ENCODE measurements around the gene RYR2. TPM values are rescaled to one million over a fixed set of nuclear protein-coding genes. Genes with fewer than 3 reads are reported as not detected.

RYR2 gene
- total and polyA plus RNA-seq, 4 donors = 0.43 to 11.6 (median 2.0) TPM

- Histone ChIP-seq H3K4me3 (no peak overlapping the region), H3K4me1 (ENCODE audit: control insufficient read depth in 5 of 5, insufficient read depth in 5 of 5, low read length in 5 of 5) (no peaks in the 10 kb centered on the region), H3K9ac (ENCODE audit: insufficient read depth in 1 of 2, low read length in 2 of 2) (no peak overlapping the region), H3K9me3 (ENCODE audit: control insufficient read depth in 4 of 4, insufficient read depth in 3 of 4, low read length in 3 of 4) (no peaks in the 10 kb centered on the region), H3K27ac (ENCODE audit: low read depth in 1 of 2, low read length in 1 of 2) (peak overlapping the region in 1 of 2 donors; percentile 59), H3K36me3 (ENCODE audit: control insufficient read depth in 4 of 4, insufficient read depth in 4 of 4, low read length in 4 of 4) (no peaks in the 10 kb centered on the region), H3K27me3 (ENCODE audit: control insufficient read depth in 3 of 3, insufficient read depth in 3 of 3, low read length in 2 of 3) (no peaks in the 10 kb centered on the region)
- 21 to 32% methylated on average over 2 of the region's 2 CpGs for WGBS, 2 donors
- no peak for TF ChIP-seq CTCF (IDR thresholded peaks at IDR 0.05; ENCODE audit: control extremely low read depth, extremely low read depth)
- no peak for ATAC-seq (ENCODE audit: insufficient read depth, low FRiP score)
- DNase-seq = no peak
These were observed 169.6 kb downstream of the RYR2 start for GRCh38 chr1:237211540-237211939.

DNA sequence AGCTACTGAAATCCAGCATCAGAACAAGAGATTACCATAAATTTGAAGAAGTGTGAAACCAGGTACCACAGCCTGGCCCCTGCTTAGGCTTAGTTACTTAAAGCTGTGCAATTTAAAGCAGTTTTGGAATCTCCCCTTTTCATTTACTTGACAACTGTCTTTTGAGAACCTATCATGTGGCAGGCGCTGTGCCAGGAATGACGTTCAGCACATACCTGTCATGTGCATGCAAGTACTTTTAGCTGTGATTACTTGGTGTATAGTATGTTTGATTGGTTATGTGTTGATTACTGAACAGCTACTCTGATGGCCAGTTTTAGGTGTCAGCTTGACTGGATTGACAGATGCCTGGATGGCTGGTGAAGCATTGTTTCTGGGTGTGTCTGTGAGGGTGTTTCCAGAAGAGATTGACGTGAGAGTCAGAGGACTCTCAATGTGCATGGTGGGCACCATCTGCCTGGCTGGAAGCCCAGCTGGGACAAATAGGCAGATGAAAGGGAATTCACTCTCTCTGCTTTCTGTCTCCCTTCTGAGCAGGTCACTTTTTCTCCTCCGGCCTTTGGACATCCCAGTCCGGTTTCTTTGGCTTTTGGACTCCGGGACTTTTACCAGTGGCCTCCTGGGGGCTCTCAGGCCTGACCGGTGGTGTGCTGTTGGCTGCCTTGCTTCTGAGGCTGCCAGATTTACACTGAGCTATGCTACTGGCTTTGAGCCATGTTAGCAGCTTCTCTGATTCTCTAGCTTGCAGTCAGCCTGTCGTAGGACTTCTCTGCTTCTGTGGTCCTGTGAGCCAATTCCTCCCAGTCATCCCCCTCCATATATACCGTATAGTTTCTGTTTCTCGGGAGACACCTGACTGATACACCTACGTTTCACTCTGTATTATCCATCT is 178.0 kb downstream of the RYR2 start:
- ATAC-seq (ENCODE audit: insufficient read depth, low FRiP score) = no peak
- Histone ChIP-seq H3K9me3 (ENCODE audit: control insufficient read depth in 4 of 4, insufficient read depth in 3 of 4, low read length in 3 of 4) (peaks cover 0 to 2% (median 0%) of the 10 kb centered on the region in 4 donors), H3K27ac (ENCODE audit: low read depth in 1 of 2, low read length in 1 of 2) (peak overlapping the region in 1 of 2 donors; percentile 41), H3K4me3 (no peak overlapping the region), H3K36me3 (ENCODE audit: control insufficient read depth in 4 of 4, insufficient read depth in 4 of 4, low read length in 4 of 4) (no peaks in the 10 kb centered on the region), H3K9ac (ENCODE audit: insufficient read depth in 1 of 2, low read length in 2 of 2) (no peak overlapping the region), H3K4me1 (ENCODE audit: control insufficient read depth in 5 of 5, insufficient read depth in 5 of 5, low read length in 5 of 5) (peaks cover 0 to 17% (median 4%) of the 10 kb centered on the region in 5 donors), H3K27me3 (ENCODE audit: control insufficient read depth in 3 of 3, insufficient read depth in 3 of 3, low read length in 2 of 3) (no peaks in the 10 kb centered on the region)
- DNase-seq = peak; percentile 76 to 92 (median 84)
- 61 to 73% methylated on average over 11 of the region's 11 CpGs for WGBS, 2 donors
- no peak for TF ChIP-seq CTCF (IDR thresholded peaks at IDR 0.05; ENCODE audit: control extremely low read depth, extremely low read depth)

- H3K9me3 ChIP-seq (ENCODE audit: control insufficient read depth in 4 of 4, insufficient read depth in 3 of 4, low read length in 3 of 4) = no peaks in the 10 kb centered on the region
- no peak overlapping the region for H3K4me3 ChIP-seq
- peaks cover 0 to 19% (median 4%) of the 10 kb centered on the region in 5 donors for H3K4me1 ChIP-seq (ENCODE audit: control insufficient read depth in 5 of 5, insufficient read depth in 5 of 5, low read length in 5 of 5)
- no peak overlapping the region for H3K27ac ChIP-seq (ENCODE audit: low read depth in 1 of 2, low read length in 1 of 2)
- H3K27me3 ChIP-seq (ENCODE audit: control insufficient read depth in 3 of 3, insufficient read depth in 3 of 3, low read length in 2 of 3) = no peaks in the 10 kb centered on the region
- H3K36me3 ChIP-seq (ENCODE audit: control insufficient read depth in 4 of 4, insufficient read depth in 4 of 4, low read length in 4 of 4) = no peaks in the 10 kb centered on the region
- ATAC-seq (ENCODE audit: insufficient read depth, low FRiP score) (no peak), DNase-seq (no peak)
- WGBS, 2 donors = 92 to 97% methylated on average over 2 of the region's 2 CpGs
- no peak for TF ChIP-seq CTCF (IDR thresholded peaks at IDR 0.05; ENCODE audit: control extremely low read depth, extremely low read depth)
- H3K9ac ChIP-seq (ENCODE audit: insufficient read depth in 1 of 2, low read length in 2 of 2) = no peak overlapping the region
These were observed 181.4 kb downstream of the RYR2 start for GRCh38 chr1:237223419-237223818.
